Heart left ventricle (tissue), 13 donors: ENCODE data around the gene STAC.

ENCODE experiments used
- POLR2A ChIP-seq, 2 donors: fragments of 450-650 bp; IDR thresholded peaks; one replicate each; pipeline ENCODE4 v1.6.1; 2017; ENCODE audit warnings: antibody characterized with exemption in 2 of 2, mild to moderate bottlenecking in 2 of 2, moderate library complexity in 2 of 2
- TF ChIP-seq, protein P1 (sequence below), 12 donors: fragments of 200-600 bp; sonication (generic) in 4 of 12; IDR thresholded peaks; one replicate each; pipeline versions ENCODE4 v1.5.0 to v1.8.0; 2018 to 2022; ENCODE audit warnings: antibody characterized with exemption in 12 of 12, mild to moderate bottlenecking in 5 of 12
- donor health status: ischemic (EF 13 %, LVEDD 7.1; RV severe dilation, severe dysfunction).
- donor health status: DM: no; HTN: yes; CAD: no.
- donor health status: DM: no; HTN: no; CAD: no.
- donor health status: ischemic (EF 25% LVEDD 6.9; RV normal size, moderate dysfunction).
- donor health status: ischemic (EF 25% LVEDD 5.7; RV mildly dilated, moderate dysfunction).
- donor health status: ischemic (EF 35%, LVEDD 5.7; RV mildly dilated, moderate dysfunction).
- donor health status: nonischemic (EF 11% LVEDD 7.7; RV severe dilation, severe dysfunction).
- donor health status: DM: yes; HTN: yes; CAD: no.
- donor health status: PGD.
- donor health status: ischemic (EF 29% LVEDD 5.4; RV normal size, mild dysfunction).
- donor health status: nonischemic (EF 23%, LVEDD 6.1; RV moderate dilation, normal function).

DNA sequence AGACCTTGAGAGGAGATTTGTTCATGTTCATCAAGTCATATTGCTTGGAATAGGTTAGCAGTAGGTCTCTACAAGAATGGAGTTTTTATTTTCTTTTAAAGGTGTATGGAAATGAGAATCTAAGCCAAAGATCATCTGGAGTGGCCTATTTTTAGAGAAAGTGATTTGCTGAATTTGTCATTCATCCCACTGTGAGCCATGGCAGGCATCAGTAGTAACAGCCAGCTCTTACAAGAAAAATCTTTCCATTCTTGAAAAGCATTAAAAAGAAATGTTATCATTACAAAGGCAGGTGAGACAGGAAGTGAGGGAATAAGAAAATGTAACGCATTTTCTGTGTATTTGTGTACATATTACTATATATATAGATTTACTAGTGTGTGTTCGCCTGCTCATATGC is 29.6 kb downstream of the STAC start:
- TF ChIP-seq, protein P1, sequence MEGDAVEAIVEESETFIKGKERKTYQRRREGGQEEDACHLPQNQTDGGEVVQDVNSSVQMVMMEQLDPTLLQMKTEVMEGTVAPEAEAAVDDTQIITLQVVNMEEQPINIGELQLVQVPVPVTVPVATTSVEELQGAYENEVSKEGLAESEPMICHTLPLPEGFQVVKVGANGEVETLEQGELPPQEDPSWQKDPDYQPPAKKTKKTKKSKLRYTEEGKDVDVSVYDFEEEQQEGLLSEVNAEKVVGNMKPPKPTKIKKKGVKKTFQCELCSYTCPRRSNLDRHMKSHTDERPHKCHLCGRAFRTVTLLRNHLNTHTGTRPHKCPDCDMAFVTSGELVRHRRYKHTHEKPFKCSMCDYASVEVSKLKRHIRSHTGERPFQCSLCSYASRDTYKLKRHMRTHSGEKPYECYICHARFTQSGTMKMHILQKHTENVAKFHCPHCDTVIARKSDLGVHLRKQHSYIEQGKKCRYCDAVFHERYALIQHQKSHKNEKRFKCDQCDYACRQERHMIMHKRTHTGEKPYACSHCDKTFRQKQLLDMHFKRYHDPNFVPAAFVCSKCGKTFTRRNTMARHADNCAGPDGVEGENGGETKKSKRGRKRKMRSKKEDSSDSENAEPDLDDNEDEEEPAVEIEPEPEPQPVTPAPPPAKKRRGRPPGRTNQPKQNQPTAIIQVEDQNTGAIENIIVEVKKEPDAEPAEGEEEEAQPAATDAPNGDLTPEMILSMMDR (IDR thresholded peaks at IDR 0.05): no peak
- no peak for TF ChIP-seq POLR2A (IDR thresholded peaks at IDR 0.05)
